IPS-NIHi7 (cell line): ENCODE measurements around the gene CD48.

Experiments used
- DNase-seq: peaks from one replicate; pipeline ENCODE4 v3.0.0; 2012; ENCODE audit warnings: mixed read lengths; ENCODE audit errors: extremely low spot score

The CD48 gene

DNA sequence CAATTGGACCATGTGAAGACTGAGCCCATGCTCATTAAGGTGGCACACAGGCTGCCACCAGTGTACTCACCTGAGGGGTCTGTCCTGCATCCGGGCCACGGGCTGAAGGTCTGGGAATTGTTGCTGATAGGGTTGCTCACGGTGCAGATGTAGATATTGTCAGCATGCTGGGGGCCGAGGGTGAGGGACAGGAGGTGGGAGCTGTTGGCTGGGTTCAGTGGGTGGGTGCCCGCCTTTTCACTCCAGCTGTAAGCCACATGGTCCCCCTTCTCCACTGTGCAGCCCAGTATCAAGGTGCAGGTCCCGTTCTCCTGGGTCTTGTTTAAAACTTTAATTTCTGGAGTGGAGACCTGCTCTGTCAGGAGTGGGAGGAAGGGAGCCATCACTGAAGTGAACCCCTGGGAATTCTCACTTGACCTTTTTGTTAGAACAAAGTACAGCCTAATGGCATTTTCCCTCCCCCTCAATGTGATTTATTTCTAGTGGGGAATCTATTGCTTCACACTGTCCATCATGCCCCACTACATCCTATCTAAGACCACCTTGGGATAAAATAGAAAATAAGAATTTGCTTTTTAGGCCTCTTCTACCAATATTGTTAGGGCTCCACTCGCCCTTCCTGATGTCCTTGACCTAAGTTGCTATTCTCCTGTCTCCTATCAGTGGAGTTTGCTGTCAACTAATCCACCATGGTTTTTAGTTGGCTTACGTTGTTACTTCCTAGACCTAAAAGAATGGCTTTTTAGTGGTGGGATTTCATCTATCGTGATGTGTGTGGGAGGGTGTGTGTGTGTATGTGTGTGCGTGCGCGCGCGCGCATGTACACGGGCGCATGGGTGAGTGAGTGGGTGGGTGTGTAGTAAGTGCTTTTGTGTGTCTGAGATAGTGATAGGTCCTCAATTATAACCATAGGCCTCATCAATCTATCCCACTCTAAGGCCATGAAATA is 76.8 kb downstream of the CD48 start:
- DNase-seq: no peak

DNA sequence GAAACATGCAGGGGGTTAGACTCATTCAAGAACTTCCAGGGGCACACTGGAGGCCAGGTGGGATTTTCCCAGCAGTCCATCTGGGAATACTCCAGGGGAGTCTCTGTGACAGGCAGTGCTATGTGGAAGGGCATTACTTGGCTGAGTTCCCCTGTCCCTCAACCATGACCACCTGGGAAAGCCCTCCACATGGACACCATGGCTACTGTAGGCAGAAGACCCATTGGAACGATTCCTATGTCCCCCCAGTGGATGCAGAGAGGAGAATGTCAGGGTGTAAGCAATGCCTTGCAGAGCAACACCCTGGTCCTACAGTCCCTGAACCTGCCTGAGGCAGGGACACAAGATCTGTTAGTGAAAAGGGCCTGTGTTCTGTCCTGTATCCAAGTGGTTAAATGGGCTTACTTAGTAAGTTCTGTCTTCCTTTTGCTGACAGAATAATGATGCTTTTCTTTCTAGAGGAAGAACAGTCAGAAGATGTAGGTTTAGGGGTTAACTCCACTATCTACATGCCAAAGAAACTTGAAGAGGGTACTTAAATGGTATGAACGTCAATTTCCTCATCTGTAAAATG is 78.2 kb downstream of the CD48 start:
- DNase-seq: no peak

GRCh38 chr1:160631983-160632625 is 79.5 kb downstream of the CD48 start:
- no peak for DNase-seq

GRCh38 chr1:160630523-160631451 is 80.8 kb downstream of the CD48 start:
- no peak for DNase-seq

- DNase-seq: no peak
Observed at GRCh38 chr1:160629286-160630210, 82.1 kb downstream of the CD48 start.

GRCh38 chr1:160628799-160629263 is 82.8 kb downstream of the CD48 start:
- no peak for DNase-seq
